ENCODE measurements around the gene ARHGAP24. TPM values are rescaled to one million over a fixed set of nuclear protein-coding genes. Genes with fewer than 3 reads are reported as not detected.

Gene ARHGAP24
- total and polyA plus RNA-seq, 2 of the 13 experiments (the other 11 are each of a cell fraction or from before 2014, with no cell fraction given), result 0.07 to 0.55 TPM

- no peaks in the 10 kb centered on the region for H3K79me2 ChIP-seq (ENCODE audit: insufficient read depth, low read length)
- POLR2A ChIA-PET, result no interaction called here
- in situ Hi-C loops (cut with HindIII; ENCODE audit: extremely low pct_ligation_motif_present, low pct_unique_long_range_greater_than_20kb), result no loop called here
These were observed 434.9 kb downstream of the ARHGAP24 start for GRCh38 chr4:85909851-85910250.

More at GRCh38 chr4:85909851-85910250, 434.9 kb downstream of the ARHGAP24 start:
- Histone ChIP-seq H3K4me3 (replicated peaks in 1 of 3; ENCODE audit: insufficient read depth in 1 of 3, low read depth in 2 of 3, low read length in 3 of 3) (no peak overlapping the region), H2AFZ (ENCODE audit: low read length) (no peak overlapping the region), H3K4me2 (ENCODE audit: low read depth, low read length) (no peak overlapping the region), H3K9me3 (ENCODE audit: low read length) (no peaks in the 10 kb centered on the region), H3K27me3 (ENCODE audit: control insufficient read depth in 1 of 2, insufficient read depth in 2 of 2, low read length in 2 of 2) (no peaks in the 10 kb centered on the region), H3K27ac (ENCODE audit: extremely low read length, insufficient read depth, low read length) (no peak overlapping the region), H4K20me1 (ENCODE audit: insufficient read depth, low read length) (no peaks in the 10 kb centered on the region), H3K9ac (ENCODE audit: insufficient read depth, low read depth, low read length) (no peak overlapping the region), H3K4me1 (ENCODE audit: insufficient read depth, low read length) (no peaks in the 10 kb centered on the region), H3K36me3 (replicated peaks in 1 of 2; ENCODE audit: control insufficient read depth in 1 of 2, insufficient read depth in 2 of 2, low read length in 2 of 2) (no peaks in the 10 kb centered on the region)
- DNase-seq (ENCODE audit: low spot score) (no peak), ATAC-seq (no peak), FAIRE-seq (no peak)
- no peak for TF ChIP-seq ZSCAN22 (CRISPR knock-in tag; IDR thresholded peaks at IDR 0.05)
- TF ChIP-seq, protein P1, sequence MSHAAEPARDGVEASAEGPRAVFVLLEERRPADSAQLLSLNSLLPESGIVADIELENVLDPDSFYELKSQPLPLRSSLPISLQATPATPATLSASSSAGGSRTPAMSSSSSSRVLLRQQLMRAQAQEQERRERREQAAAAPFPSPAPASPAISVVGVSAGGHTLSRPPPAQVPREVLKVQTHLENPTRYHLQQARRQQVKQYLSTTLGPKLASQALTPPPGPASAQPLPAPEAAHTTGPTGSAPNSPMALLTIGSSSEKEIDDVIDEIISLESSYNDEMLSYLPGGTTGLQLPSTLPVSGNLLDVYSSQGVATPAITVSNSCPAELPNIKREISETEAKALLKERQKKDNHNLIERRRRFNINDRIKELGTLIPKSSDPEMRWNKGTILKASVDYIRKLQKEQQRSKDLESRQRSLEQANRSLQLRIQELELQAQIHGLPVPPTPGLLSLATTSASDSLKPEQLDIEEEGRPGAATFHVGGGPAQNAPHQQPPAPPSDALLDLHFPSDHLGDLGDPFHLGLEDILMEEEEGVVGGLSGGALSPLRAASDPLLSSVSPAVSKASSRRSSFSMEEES (CRISPR knock-in tag; IDR thresholded peaks at IDR 0.05), result no peak
- TF ChIP-seq GFI1 (CRISPR knock-in tag; IDR thresholded peaks at IDR 0.05; ENCODE audit: borderline replicate concordance), result no peak
- TF ChIP-seq MBD4 (IDR thresholded peaks at IDR 0.05; ENCODE audit: borderline replicate concordance, low read length), result no peak
- no peak for TF ChIP-seq ZNF720 (CRISPR knock-in tag; IDR thresholded peaks at IDR 0.05)
- no peak for TF ChIP-seq MED8 (CRISPR knock-in tag; IDR thresholded peaks at IDR 0.05; ENCODE audit: insufficient replicate concordance)
- TF ChIP-seq ZNF451 (CRISPR knock-in tag; IDR thresholded peaks at IDR 0.05), result no peak
- no peak for TF ChIP-seq MEIS1 (CRISPR knock-in tag; IDR thresholded peaks at IDR 0.05; ENCODE audit: borderline replicate concordance)
- TF ChIP-seq, protein P2, sequence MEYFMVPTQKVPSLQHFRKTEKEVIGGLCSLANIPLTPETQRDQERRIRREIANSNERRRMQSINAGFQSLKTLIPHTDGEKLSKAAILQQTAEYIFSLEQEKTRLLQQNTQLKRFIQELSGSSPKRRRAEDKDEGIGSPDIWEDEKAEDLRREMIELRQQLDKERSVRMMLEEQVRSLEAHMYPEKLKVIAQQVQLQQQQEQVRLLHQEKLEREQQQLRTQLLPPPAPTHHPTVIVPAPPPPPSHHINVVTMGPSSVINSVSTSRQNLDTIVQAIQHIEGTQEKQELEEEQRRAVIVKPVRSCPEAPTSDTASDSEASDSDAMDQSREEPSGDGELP (IDR thresholded peaks at IDR 0.05; ENCODE audit: borderline replicate concordance, low read depth), result no peak
- TF ChIP-seq SMAD1 (CRISPR knock-in tag; IDR thresholded peaks at IDR 0.05; ENCODE audit: borderline replicate concordance, low read depth), result no peak
- no peak for TF ChIP-seq RBM22 (optimal IDR thresholded peaks at IDR 0.05; ENCODE audit: low read length)
- no peak for TF ChIP-seq ESRRA (CRISPR knock-in tag; IDR thresholded peaks at IDR 0.05; ENCODE audit: low read depth)
- no peak for TF ChIP-seq ZNF850 (CRISPR knock-in tag; conservative IDR thresholded peaks at IDR 0.05)
- TF ChIP-seq ZNF563 (CRISPR knock-in tag; IDR thresholded peaks at IDR 0.05), result no peak
- no peak for TF ChIP-seq ZNF205 (CRISPR knock-in tag; IDR thresholded peaks at IDR 0.05)
- no peak for TF ChIP-seq SP140L (CRISPR knock-in tag; IDR thresholded peaks at IDR 0.05; ENCODE audit: borderline replicate concordance)
- WGBS (ENCODE audit: low lambda C conversion rate), result 70% methylated on average over 8 of the region's 10 CpGs
- intact Hi-C loops (cut with micrococcal nuclease; ENCODE audit: unreplicated experiment), result no loop called here
- no TSS peak for BruUV-seq (replicated peaks)
- CTCF ChIA-PET (ENCODE audit: low intra/inter-chr PET ratio, low total read pairs), result no interaction called here

Data from HepG2 (cell line).